GM18498 (cell line): ENCODE data around the gene FLNB.
"Not testable (repeated sequence)": the region's sequence is repeated elsewhere in the genome, so short reads cannot be mapped to it uniquely, and the experiment has no call there.

Experiments
- ATAC-seq: cut with Tn5 transposase; IDR thresholded peaks from one replicate; pipeline ENCODE4 v1.9.1; 2021; ENCODE audit warnings: mild to moderate bottlenecking, moderate library complexity; ENCODE audit not compliant: unreplicated experiment

The FLNB gene

DNA sequence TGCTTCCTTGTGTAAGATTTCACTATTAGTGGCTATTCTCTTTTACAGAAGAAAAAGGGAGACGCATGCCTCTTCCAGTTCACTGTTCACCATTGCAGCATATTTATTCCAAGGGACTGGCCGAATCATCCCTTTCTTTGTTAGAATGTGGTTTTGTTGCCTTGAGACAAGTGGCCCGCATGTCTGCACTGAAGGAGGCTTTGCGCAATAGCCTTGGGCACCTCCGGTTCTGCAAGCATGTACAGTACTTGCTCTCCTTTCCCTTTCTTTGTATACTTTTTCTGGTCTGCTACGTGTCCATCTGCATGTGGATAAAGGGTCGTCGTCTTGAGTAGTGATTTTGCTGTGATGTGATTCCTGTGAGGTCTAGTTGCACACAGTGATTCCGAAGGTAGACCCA, 43.0 kb downstream of the FLNB start:
- ATAC-seq = no peak

DNA sequence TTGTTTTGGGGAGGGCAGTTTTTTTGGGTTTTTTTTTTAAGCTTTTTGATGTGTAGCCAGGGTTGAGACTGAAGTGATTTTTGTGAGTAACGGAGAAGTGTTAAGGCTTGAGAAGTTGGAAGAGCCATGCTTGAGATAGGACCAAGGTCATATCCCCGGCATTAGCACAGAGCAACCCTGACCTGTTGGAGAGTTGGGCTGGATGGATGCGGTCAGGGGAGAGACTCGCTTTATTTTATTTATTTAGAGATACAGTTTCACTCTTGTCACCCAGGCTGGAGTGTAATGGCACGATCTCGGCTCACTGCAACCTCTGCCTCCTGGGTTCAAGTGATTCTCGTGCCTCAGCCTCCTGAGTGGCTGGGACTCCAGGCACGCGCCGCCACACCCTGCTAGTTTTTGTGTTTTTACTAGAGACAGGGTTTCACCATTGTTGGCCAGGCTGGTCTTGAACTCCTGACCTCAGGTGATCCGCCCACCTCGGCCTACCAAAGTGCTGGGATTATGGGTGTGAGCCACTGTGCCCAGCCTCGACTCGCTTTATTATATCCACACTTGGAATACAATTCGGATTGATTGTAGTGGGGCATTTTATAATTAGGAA, 43.5 kb downstream of the FLNB start:
- not testable (repeated sequence) for ATAC-seq

DNA sequence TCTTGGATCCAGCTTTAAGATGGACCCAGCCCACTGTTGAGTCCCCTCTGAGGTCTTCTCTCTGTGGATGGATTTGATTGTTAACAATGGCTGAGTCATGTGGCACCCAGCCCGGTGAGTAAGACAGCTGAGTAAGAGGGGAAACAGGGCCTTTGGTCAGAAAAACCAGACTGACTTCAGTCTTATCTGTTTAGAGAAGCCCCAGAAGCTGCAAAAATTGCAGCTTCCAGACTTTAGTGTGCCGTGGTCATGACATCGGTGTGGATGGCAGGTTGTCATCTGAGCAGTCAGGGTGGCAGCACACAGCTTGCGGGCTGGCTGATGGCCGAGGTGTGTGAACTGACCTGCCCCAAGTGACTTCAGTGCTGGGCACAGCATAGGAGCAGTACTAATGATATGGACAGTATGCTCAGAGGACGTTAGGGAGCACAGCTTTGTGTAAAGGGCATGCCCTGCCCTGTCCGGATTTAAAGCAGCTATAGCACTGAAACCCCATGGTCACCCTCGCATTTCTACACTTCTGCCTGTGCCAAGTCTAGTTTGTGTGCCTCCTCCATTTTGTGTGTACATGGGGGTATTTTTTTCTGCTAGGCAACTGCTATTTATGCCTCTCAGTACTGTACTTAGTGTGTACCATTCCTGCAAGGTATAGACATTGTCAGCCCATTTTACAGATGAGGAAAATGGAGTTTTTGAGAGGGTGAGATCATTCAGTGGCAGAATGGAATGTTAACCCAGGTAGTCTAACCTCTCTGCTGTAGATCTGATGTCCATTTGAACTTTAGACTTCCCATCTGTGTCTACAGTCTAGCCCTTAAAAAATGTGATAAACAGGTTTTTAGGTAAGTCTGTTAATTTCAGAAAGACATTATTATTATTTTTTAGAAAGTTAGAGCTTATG, 44.4 kb downstream of the FLNB start:
- no peak for ATAC-seq

DNA sequence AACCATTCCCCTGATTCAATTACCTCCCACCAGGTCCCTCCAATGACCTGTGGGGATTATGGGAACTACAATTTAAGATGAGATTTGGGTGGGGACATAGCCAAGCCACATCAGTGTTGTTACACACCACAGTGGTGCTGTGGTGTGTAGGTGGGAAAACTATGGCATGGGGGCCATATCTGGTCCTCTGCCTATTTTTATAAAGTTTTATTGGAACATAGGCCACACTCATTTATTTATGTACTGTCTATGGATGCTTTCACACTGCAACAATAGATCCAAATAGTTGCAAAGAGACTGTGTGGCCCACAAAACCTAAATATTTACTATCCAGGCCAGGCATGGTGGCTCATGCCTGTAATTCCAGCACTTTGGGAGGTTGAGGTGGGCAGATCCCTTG, 46.4 kb downstream of the FLNB start:
- ATAC-seq = no peak

DNA sequence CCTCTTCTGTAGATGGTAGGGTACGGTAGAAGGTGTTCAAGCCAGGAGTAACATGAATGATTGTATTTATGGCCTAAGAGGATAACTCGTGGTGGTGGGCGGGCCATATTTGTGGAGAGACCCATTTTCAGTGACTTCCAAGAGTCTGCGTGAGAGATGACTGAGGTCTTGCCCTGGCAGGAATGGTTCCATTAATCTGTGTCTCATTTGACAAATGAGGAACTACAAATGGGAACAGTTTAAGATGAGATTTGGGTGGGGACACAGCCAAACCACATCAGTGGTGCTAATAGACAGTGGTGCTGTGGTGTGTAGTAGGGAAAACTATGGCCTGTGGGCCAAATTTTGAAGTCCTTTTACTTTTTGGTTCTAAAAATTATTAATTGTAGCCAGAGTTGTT, 47.1 kb downstream of the FLNB start:
- ATAC-seq = no peak

DNA sequence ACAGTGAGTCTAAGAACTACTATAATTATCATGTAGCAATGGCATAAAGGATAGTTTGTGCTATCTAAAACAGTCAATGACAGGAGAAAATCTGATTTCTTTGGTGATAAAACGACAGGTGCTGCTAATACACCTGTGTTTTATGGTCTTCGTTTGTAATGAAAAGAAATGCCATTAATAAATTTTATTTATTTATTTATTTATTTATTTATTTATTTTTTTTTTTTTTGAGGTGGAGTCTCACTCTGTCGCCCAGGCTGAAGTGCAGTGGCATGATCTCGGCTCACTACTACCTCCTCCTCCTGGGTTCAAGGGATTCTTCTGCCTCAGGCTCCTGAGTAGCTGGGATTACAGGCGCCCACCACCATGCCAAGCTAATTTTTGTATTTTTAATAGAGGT, 47.7 kb downstream of the FLNB start:
- not testable (repeated sequence) for ATAC-seq

DNA sequence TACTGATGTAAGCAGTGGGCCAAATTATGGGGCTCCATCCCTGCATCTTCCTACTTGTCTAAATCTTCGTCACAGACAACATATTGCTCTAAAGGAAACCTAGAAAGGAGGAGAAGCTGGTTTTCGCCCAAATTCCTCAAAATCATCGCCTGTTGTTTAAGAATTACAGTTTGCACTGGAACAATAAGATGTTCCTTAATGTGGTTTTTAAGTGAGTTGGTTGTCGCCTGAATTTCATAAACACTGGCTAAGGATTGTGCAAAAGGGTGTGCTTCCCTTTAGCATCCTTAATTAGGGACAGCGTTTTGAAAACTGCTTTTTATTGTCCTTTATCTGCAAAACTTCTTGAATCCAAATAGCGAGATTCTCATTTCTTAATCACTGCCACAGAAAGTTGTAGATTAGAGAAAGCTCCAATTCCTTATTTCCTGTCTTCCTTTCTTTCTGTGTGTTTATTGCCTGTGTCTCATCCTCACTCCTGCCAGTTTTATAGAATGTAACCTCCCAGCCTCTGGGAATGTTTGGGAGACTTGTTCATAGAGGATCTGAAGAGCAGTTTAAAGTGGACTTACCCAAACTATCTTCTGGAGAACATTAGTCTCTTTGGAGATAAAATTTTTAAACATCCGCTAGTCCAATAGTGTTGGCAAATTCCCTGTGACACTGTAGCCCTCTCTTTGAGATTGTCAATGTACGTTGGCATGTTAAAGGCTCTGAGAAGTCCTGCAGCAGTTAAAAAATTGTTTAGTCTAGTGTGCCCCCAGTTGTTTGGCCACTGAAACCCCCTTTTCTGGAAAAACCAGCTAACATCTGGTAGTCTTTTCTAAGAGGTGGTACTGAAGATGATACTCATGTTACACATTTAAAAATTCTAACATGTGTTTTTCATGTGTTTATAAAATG, 50.4 kb downstream of the FLNB start:
- no peak for ATAC-seq

DNA sequence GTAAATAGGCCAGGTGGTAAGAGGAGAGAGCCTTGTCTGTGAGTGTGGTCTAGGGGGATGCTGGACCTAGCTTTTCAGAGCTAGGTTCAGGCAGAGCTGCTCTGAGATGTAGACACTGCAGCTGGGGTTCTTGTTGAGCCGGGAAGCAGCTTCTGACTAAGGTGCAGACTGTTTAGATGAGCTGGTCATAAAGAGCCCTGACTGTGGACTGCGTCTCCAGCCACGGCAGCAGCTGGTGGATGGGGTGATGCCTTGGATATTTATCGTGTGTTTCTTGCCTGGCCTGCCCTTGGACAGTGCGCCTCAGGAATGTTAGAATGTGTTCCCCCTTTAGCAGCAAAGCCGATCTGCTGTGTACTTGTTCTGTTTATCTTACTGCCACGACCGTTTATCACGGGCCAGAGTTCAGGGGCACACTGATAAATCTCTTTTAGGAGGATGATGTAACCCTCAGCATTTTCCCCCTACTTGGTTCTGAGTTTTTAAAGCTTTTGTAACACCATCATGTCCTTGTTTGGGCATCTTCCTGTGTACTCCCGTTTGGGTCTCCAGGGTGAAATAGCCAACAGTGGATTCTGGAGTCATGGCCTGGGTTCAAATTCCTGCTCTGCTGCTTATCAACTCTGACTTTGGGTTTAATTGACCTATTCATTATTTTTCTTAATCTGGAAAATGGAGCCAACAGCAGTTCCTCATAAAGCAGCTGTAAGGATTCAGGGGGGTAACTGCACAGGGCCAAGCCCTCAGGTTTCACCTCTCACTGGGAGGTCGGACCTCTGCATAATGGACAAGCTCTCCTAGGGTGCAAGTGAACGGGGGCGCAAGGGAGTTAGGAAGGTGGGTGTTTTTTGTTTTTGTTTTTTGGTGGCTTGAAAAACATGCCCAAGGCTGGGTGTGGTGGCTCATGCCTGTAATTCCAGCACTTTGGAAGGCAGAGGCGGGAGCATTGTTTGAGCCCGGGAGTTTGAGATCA, 51.4 kb downstream of the FLNB start:
- ATAC-seq = no peak

DNA sequence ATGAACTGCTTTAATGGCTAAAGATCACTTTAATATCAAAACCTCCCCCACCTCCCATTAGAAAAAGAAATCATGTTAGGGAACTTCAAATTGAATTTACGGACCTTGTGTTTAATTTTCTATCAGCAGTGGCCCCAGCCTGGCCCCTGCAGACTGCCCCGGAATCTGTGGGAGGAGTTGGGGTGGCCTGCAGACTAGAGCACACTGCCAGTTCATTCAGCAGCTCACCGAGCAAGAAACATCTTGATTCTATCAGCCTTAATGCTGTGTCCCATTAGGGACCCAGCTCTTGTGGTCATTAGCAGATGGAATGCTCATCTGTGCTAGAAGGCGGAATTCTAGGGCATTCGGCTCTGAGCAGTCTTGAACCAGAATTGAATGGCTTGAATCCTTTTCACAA, 54.2 kb downstream of the FLNB start:
- ATAC-seq = no peak

DNA sequence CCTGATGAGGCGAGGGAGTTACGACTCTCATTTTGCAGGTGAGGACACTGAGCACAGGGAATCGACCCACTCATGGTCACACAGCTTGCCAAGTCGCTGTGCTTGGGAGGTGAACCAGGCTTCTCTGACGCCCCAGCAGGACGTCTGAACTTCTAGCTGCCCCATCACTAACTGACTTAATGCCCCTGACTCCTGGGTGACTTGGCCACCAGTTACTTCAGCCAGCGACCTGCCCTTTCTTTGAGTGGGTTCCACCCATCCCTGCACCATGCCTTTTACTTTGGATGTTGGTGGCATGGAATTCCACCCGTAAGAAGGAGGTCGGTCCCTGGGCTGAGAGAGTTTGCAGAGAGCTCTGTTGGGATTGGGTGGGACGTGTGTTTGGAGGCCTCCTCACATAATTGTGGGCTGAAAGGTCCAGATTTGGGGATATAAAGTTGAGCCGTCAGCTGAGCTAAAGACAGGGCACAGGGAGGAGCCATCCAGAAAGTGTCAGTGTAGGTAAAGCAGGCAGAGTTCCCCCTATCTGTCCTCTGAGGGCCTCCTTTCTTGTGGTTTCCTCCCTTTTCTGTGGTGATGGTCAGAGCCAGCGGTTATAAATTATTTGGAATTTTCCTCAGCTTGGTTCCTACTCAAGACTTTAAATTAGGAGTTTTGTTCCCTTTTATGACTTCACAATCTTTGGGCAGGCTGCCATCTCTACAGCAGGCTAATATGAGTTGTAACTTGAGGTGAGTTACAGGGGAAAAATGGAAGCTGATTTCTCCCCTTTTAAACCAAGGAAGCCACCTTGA, 55.0 kb downstream of the FLNB start:
- no peak for ATAC-seq

DNA sequence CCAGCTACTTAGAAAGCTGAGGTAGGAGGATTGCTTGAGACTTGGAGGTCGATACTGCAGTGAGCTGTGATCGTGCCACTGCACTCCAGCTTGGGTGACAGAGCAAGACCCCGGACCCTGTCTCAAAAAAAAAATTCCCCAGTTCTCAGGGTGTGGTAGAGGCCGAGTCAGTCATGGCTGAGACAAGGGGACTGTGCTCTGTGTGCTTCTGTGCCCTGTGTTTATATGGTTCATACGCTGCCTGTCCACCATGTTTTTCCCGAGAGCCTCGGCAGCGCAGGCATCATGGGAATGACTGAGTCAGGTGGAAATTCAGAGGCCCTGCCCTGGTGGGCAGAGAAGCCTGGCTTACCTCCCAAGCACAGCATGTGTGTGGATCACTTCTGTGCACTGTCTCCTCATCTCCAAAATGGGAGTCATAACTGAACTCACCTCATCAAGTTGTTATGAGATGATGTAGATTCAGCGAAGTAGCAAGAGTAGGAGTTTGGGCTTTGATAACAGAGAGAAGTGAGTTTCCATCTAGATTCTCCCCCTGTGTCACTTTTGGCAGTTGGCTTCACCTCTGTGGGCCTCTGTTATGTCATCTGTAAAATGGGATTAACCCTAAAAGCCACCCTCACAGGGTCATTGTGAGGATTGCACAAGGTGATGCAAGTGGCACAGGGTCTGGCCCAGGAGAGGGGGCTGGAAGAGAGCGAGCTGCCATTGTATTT, 56.9 kb downstream of the FLNB start:
- ATAC-seq = no peak

DNA sequence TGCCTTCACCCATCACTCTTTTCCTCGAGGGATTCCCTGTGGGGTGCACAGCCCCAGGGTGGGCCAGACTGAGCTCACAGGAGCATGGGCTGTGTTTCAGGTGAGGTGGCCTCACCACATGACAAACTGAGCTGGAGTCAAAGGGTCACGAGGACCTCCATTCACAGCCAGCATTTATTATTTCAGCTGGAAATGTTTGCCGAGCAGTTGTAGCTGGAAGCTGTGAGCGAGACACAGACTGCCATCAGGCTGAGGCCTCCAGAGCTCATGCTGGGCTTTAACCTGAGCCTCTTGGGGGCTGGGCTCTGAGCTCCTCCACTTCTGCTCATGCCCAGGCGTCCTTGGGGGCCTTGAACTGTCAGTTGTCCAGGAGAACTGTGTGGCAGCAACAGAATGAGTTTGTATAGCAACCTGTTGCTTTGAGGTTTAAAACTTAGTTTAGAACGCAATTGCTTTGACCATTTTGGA, 57.5 kb downstream of the FLNB start:
- no peak for ATAC-seq

DNA sequence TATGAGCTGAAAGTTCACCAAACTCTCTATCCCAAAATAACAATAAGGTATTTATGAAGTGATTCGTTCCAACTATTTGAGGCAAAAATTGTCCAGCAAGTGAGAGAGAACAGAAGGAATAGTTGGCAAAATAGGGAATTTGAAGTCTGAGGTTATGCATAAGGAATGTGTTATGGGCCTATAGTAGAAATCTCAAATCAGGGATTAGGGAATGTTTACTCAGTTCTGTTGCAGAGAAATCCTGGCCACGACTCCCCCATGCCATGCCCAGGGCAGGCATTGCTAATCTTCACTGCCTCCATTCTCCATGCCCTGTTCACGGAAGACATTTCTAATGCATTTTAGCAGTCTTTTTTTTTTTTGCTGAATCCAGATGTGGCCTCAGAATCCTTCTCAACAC, 58.6 kb downstream of the FLNB start:
- no peak for ATAC-seq

DNA sequence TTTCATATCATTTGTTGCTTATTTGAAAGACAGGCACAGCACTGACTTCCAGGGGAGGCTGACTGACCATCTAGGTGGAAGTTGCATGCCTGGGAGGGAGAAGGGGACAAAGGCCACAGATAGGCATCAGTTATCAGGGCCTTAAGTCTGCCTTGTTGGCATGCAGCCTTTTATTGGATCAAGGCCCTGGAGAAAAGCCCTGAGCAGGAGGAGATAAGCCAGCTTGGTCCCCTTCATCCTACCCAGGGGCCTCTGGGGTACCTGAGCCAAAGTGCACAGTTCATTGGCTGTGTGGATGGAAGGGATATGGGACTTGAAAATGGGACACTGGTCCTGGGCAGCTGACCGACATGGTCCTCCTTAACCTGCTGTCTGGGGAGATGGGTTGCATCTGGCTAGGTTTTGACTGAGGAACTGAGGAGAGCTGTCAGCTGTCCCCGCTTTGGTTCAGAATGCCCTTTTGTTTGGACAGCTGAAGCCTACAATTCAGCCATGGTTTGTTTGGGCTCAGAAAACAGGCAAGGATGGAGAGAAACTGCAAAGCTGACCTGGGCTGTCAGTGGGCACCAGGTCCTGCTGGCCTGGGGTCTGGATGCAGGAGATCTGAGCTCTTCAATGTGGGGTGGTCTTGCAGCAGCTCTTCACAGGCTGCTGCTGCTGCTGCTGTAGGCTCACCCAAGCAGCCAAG, 60.0 kb downstream of the FLNB start:
- ATAC-seq = no peak

DNA sequence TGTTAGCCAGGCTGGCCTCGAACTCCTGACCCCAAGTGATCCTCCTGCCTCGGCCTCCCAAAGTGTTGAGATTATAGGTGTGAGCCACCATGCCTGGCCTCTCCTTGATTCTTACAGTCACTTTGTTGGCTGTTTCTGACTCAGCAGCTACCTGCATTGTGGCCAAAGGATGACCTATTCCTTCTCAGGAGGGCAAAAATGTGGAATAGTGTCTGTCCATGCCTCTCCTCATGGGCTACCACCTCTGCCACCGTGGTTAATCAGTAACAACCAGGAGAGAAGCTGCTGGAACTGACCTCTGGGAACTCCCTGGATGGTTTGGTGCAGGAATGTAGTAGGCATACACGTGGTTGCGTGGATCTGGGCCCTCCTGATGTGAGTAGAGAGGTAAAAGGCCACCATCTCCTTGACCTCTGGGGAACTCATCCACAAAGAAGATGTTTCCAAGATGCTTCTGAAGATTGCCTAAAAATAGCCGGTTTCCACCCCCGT, 63.3 kb downstream of the FLNB start:
- ATAC-seq = no peak

DNA sequence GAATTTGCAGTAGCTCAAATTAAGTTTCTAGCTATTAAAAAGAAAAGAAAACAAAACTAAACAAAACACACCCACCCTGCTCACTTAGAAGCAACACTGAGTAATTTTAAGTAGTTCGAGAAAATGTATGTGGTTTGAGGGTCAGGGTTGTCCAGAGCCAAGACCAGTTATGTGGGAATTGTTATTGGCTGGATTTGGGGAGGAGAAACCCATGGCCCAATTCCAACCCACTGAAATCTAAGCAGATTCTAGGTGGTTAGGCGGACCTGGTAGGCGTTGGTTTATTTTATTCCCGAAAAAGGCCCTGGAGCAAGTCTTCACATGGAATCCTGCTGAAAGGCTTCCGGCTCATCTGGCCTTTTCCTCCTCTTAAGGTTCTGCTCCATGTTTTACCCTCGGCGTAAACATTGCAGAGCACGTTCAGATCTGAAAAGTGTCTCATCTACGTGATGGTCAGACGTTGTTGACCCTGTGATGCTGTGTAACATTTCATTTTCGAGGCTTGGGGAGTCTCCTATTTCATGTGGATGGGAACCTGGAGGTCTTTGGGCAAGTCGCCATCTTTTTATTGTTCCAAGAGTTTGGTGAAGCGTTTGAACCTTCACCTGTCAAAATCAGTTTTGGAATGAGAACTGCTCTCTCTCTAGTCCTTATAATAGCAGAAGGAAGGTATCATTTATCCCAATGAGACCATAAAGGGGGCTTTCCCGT, 64.0 kb downstream of the FLNB start:
- ATAC-seq = no peak

DNA sequence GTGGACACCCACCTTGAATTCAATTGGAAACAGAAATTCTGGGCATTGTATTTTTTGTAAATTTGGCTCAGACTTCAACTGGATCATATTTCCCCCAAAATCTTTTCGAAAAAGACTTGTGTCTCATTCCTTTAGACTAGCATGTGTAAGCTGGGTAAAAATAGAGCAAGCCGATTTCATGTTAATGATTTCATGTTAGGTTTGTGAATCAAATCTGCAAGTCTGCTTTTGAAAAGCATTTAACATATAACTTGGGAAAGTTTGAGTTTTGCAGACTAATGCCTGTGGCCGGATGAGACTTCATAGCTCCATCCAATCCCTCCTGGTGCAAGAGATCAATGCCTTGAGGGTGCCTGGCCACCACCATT, 64.5 kb downstream of the FLNB start:
- ATAC-seq = no peak
